ENCODE measurements around the gene AUP1. TPM values are rescaled to one million over a fixed set of nuclear protein-coding genes. Genes with fewer than 3 reads are reported as not detected.
"Not testable (repeated sequence)": the region's sequence is repeated elsewhere in the genome, so short reads cannot be mapped to it uniquely, and the experiment has no call there.

The AUP1 gene
- polyA plus RNA-seq, 1 donor from 2014 or later: 153 TPM

DNA sequence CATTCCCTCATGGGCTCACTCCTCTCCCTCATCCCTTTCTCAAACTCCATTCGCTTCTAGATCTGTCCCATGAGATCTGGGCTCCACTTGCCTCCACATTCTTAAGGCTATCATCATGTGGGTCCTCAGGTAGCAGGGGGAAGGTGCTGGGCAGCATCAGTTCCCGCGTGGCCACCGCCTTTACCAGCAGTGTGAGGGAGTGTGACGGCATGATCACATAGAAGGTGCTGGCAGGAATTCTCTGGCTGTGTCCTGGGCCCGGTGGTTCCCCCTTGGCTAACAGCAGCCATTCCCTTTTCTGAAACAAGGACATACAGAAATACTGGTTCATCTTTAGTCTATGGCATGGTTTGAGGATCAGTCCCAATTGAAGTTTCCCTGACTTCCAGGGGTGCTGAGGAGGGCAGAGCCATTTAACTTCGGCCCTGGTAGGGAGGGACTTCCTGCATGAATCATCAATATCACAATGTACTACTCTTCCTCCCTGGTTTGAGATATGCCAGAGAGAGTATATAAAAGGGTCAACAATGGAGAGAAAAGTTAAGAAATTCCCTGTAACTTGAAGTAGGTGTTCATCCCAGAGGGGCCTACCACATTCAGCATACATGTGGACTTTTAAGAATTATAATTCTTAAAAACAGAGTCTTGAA is 32.7 kb upstream of the AUP1 start:
- Histone ChIP-seq H3K9me3 (ENCODE audit: low read length) (no peaks in the 10 kb centered on the region), H3K27ac (ENCODE audit: low read length) (no peak overlapping the region), H3K4me3 (ENCODE audit: low read length) (no peak overlapping the region), H3K4me2 (ENCODE audit: low read length) (no peak overlapping the region), H3K36me3 (ENCODE audit: insufficient read depth, low read length) (no peaks in the 10 kb centered on the region), H3K79me2 (replicated peaks; ENCODE audit: insufficient read depth, low read length) (no peaks in the 10 kb centered on the region), H2AFZ (ENCODE audit: low read depth, low read length) (no peak overlapping the region), H3K27me3 (ENCODE audit: insufficient read depth, low read depth, low read length) (peaks cover 2% of the 10 kb centered on the region), H3K9ac (ENCODE audit: low read length) (no peak overlapping the region), H3K9me2 (ENCODE audit: insufficient read depth, low read length) (no peaks in the 10 kb centered on the region), H4K20me1 (ENCODE audit: insufficient read depth) (no peaks in the 10 kb centered on the region), H3F3A (ENCODE audit: insufficient read depth, low read length, poor library complexity, severe bottlenecking) (no peaks in the 10 kb centered on the region)
- TF ChIP-seq, protein P1, sequence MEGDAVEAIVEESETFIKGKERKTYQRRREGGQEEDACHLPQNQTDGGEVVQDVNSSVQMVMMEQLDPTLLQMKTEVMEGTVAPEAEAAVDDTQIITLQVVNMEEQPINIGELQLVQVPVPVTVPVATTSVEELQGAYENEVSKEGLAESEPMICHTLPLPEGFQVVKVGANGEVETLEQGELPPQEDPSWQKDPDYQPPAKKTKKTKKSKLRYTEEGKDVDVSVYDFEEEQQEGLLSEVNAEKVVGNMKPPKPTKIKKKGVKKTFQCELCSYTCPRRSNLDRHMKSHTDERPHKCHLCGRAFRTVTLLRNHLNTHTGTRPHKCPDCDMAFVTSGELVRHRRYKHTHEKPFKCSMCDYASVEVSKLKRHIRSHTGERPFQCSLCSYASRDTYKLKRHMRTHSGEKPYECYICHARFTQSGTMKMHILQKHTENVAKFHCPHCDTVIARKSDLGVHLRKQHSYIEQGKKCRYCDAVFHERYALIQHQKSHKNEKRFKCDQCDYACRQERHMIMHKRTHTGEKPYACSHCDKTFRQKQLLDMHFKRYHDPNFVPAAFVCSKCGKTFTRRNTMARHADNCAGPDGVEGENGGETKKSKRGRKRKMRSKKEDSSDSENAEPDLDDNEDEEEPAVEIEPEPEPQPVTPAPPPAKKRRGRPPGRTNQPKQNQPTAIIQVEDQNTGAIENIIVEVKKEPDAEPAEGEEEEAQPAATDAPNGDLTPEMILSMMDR (IDR thresholded peaks at IDR 0.05; ENCODE audit: poor library complexity, severe bottlenecking): no peak
- TF ChIP-seq, protein P2, sequence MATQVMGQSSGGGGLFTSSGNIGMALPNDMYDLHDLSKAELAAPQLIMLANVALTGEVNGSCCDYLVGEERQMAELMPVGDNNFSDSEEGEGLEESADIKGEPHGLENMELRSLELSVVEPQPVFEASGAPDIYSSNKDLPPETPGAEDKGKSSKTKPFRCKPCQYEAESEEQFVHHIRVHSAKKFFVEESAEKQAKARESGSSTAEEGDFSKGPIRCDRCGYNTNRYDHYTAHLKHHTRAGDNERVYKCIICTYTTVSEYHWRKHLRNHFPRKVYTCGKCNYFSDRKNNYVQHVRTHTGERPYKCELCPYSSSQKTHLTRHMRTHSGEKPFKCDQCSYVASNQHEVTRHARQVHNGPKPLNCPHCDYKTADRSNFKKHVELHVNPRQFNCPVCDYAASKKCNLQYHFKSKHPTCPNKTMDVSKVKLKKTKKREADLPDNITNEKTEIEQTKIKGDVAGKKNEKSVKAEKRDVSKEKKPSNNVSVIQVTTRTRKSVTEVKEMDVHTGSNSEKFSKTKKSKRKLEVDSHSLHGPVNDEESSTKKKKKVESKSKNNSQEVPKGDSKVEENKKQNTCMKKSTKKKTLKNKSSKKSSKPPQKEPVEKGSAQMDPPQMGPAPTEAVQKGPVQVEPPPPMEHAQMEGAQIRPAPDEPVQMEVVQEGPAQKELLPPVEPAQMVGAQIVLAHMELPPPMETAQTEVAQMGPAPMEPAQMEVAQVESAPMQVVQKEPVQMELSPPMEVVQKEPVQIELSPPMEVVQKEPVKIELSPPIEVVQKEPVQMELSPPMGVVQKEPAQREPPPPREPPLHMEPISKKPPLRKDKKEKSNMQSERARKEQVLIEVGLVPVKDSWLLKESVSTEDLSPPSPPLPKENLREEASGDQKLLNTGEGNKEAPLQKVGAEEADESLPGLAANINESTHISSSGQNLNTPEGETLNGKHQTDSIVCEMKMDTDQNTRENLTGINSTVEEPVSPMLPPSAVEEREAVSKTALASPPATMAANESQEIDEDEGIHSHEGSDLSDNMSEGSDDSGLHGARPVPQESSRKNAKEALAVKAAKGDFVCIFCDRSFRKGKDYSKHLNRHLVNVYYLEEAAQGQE (IDR thresholded peaks at IDR 0.05; ENCODE audit: borderline replicate concordance): no peak
- TF ChIP-seq POLR2AphosphoS5 (IDR thresholded peaks at IDR 0.05) (no peak), RAD21 (conservative IDR thresholded peaks at IDR 0.05) (no peak), MXI1 (conservative IDR thresholded peaks at IDR 0.05; ENCODE audit: poor library complexity, severe bottlenecking) (no peak), SMC3 (conservative IDR thresholded peaks at IDR 0.05; ENCODE audit: poor library complexity) (no peak), TAF1 (IDR thresholded peaks at IDR 0.05; ENCODE audit: low read depth) (no peak), EP300 (conservative IDR thresholded peaks at IDR 0.05; ENCODE audit: poor library complexity, severe bottlenecking) (no peak), EZH2 (IDR thresholded peaks at IDR 0.05; ENCODE audit: borderline replicate concordance, insufficient read depth, low read length, poor library complexity, severe bottlenecking) (no peak)

DNA sequence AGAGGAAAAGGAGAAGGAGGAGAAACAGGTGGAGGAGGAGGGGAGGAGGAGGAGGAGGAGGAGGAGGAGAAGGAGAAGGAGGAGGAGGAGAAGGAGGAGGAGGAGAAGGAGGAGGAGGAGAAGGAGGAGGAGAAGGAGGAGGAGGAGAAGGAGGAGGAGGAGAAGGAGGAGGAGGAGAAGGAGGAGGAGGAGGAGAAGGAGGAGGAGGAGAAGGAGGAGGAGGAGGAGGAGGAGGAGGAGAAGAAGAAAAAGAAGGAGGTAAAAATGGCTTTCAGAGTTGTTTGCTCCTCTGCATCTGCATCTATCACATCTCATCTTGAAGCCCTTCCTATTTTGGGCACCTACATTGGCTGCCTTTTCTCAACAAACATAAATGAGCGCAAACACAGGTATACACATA is 31.5 kb upstream of the AUP1 start:
- not testable (repeated sequence) for H3K27me3 ChIP-seq (ENCODE audit: insufficient read depth, low read depth, low read length); H2AFZ ChIP-seq (ENCODE audit: low read depth, low read length); H3K9ac ChIP-seq (ENCODE audit: low read length); H3K9me2 ChIP-seq (ENCODE audit: insufficient read depth, low read length); H3K27ac ChIP-seq (ENCODE audit: low read length); H3K4me3 ChIP-seq (ENCODE audit: low read length); H3K79me2 ChIP-seq (replicated peaks; ENCODE audit: insufficient read depth, low read length); H3K9me3 ChIP-seq (ENCODE audit: low read length); H4K20me1 ChIP-seq (ENCODE audit: insufficient read depth); H3K4me2 ChIP-seq (ENCODE audit: low read length); H3F3A ChIP-seq (ENCODE audit: insufficient read depth, low read length, poor library complexity, severe bottlenecking); H3K36me3 ChIP-seq (ENCODE audit: insufficient read depth, low read length)

DNA sequence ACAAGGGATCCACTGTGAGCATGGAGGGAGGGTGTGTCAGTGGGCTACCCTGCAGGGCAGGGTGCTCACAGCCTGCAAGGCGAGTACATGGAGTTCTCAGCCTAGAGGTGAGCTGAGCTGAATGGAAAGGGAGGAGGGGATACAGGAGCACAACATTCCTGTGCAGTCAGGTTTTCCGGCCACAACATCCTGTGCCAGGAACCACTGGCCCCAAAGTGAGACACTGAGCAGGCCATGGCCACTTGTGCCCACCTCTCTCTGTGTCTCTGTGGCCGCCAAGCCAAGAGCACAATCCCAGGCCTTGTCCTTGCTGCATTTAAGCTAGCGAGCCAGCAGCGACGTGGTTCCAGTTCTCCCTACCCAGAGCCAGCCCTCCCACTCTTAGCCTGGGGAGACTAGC is 31.1 kb upstream of the AUP1 start:
- H3K4me3 ChIP-seq (ENCODE audit: low read length): no peak overlapping the region
- no peaks in the 10 kb centered on the region for H3K9me2 ChIP-seq (ENCODE audit: insufficient read depth, low read length)
- H2AFZ ChIP-seq (ENCODE audit: low read depth, low read length): no peak overlapping the region
- no peaks in the 10 kb centered on the region for H3F3A ChIP-seq (ENCODE audit: insufficient read depth, low read length, poor library complexity, severe bottlenecking)
- no peak overlapping the region for H3K9ac ChIP-seq (ENCODE audit: low read length)
- H3K9me3 ChIP-seq (ENCODE audit: low read length): no peaks in the 10 kb centered on the region
- TF ChIP-seq MXI1 (conservative IDR thresholded peaks at IDR 0.05; ENCODE audit: poor library complexity, severe bottlenecking): no peak
- TF ChIP-seq, protein P2 (IDR thresholded peaks at IDR 0.05; ENCODE audit: borderline replicate concordance): no peak
- no peak overlapping the region for H3K4me2 ChIP-seq (ENCODE audit: low read length)
- peaks cover 4% of the 10 kb centered on the region for H3K27me3 ChIP-seq (ENCODE audit: insufficient read depth, low read depth, low read length)
- no peaks in the 10 kb centered on the region for H3K36me3 ChIP-seq (ENCODE audit: insufficient read depth, low read length)
- H3K79me2 ChIP-seq (replicated peaks; ENCODE audit: insufficient read depth, low read length): no peaks in the 10 kb centered on the region
- H4K20me1 ChIP-seq (ENCODE audit: insufficient read depth): no peaks in the 10 kb centered on the region
- H3K27ac ChIP-seq (ENCODE audit: low read length): no peak overlapping the region
